ENCODE measurements around the gene SPART.

SPART gene, protein sequence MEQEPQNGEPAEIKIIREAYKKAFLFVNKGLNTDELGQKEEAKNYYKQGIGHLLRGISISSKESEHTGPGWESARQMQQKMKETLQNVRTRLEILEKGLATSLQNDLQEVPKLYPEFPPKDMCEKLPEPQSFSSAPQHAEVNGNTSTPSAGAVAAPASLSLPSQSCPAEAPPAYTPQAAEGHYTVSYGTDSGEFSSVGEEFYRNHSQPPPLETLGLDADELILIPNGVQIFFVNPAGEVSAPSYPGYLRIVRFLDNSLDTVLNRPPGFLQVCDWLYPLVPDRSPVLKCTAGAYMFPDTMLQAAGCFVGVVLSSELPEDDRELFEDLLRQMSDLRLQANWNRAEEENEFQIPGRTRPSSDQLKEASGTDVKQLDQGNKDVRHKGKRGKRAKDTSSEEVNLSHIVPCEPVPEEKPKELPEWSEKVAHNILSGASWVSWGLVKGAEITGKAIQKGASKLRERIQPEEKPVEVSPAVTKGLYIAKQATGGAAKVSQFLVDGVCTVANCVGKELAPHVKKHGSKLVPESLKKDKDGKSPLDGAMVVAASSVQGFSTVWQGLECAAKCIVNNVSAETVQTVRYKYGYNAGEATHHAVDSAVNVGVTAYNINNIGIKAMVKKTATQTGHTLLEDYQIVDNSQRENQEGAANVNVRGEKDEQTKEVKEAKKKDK

DNA sequence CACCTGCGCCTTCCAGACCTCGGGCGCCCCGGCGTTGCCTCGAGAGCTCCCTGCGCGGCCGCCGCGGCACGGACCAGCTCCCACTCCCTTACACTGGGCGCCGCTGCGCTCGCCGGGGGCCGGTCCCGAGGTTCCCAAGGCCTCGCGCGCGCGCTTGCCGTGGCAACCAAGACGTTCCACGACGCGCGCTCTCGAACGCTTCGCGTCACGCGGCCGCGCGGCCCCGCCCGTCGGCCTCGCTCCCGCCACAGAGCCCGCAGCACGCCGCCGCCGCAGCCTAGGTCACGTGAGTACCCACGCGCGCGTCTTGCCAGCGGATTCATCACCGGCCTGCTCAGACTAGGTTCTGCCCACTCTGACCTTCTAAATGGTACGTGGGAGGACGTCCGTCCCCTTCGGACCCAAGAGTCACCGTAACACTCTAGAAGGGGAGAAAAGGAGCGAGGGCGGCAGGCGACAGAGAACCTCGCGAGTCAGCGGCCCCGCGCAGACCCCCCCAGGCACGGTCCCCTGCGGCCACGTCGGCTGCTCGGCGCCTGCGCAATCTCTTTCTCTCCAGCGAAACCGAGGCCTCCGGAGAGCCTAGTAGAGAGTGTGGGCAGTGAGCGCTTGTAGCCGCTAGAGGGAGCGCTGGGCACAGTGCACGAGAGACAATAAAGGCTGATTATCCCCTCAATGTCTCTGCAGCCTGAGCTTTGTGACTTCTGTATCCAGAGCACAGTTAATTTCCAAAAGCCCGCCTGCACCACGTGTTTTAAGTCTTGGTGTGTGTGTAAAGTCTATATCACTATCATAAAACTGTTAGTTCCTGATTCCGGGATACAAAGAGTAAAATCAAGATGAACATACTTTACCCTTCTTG lies at the start of gene SPART:
SPART (minus strand) TSS at position 173 of the 862 bp plus-strand sequence. CDS start 10,564 bp downstream, outside the sequence.
- in situ Hi-C loops (cut with HindIII; ENCODE audit: low pct_unique_long_range_greater_than_20kb, low sequenced_read_pairs): no loop called here
- no peak for TF ChIP-seq JUND (IDR thresholded peaks at IDR 0.05; ENCODE audit: low read depth)
- DNase-seq (ENCODE audit: low read depth in 1 of 2, low spot score in 1 of 2): peak; percentile 65 to 88

DNA sequence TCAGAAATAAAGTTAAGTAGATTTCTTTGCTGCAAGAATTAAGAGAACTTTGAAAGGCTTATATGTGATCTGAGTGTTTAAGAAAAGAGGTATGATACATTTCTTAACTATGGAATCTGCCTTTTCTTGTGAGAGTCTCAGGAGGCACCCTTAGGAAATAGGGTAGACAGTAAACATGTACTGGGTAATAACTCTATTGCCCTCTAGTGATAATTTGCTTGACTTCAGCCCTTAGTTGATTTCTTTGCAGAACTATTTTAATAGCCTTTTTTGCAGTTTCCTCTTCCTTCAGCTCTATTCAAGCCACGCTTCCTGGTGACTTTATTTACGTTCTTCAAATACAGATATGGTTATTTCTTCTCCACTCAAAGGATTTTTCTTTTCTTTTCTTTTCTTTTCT lies 49.1 kb upstream of the SPART start:
- peak in 1 of 2 experiments; percentile 23 for DNase-seq (ENCODE audit: low read depth in 1 of 2, low spot score in 1 of 2)
- TF ChIP-seq JUND (IDR thresholded peaks at IDR 0.05; ENCODE audit: low read depth): no peak
- in situ Hi-C loops (cut with HindIII; ENCODE audit: low pct_unique_long_range_greater_than_20kb, low sequenced_read_pairs): no loop called here

GRCh38 chr13:36385489-36385888 lies 39.3 kb upstream of the SPART start:
- DNase-seq (ENCODE audit: low read depth in 1 of 2, low spot score in 1 of 2): no peak
- TF ChIP-seq JUND (IDR thresholded peaks at IDR 0.05; ENCODE audit: low read depth): no peak
- in situ Hi-C loops (cut with HindIII; ENCODE audit: low pct_unique_long_range_greater_than_20kb, low sequenced_read_pairs): no loop called here

GRCh38 chr13:36382030-36382429 lies 35.8 kb upstream of the SPART start:
- in situ Hi-C loops (cut with HindIII; ENCODE audit: low pct_unique_long_range_greater_than_20kb, low sequenced_read_pairs): no loop called here

GRCh38 chr13:36377826-36378468 lies 31.8 kb upstream of the SPART start:
- no peak for DNase-seq (ENCODE audit: low read depth in 1 of 2, low spot score in 1 of 2)
- in situ Hi-C loops (cut with HindIII; ENCODE audit: low pct_unique_long_range_greater_than_20kb, low sequenced_read_pairs): no loop called here
- no peak for TF ChIP-seq JUND (IDR thresholded peaks at IDR 0.05; ENCODE audit: low read depth)

More at GRCh38 chr13:36382030-36382429, 35.8 kb upstream of the SPART start:
- DNase-seq (ENCODE audit: low read depth in 1 of 2, low spot score in 1 of 2): no peak
- TF ChIP-seq JUND (IDR thresholded peaks at IDR 0.05; ENCODE audit: low read depth): no peak

- DNase-seq (ENCODE audit: low read depth in 1 of 2, low spot score in 1 of 2): no peak
- in situ Hi-C loops (cut with HindIII; ENCODE audit: low pct_unique_long_range_greater_than_20kb, low sequenced_read_pairs): no loop called here
- no peak for TF ChIP-seq JUND (IDR thresholded peaks at IDR 0.05; ENCODE audit: low read depth)
Measured at GRCh38 chr13:36374063-36374462, 27.9 kb upstream of the SPART start.

DNA sequence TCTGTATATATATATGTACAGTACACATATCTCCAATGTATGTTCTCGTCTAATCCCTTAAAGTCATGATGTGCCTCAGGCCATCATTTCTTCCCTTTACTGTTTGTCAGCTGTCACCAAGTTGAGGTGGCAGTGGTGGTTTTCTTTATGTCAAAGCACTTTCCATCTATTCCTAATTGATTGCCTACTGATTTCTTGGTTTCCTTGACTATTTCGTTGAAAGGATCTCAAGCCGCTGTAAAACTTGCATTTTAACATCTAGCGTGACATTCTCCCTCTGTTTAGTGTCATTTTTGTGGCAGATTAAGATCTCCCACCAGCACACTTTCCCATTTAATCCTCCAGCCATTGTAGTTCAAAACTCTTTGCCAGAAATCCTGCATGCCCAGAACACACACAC lies 25.0 kb upstream of the SPART start:
- no peak for TF ChIP-seq JUND (IDR thresholded peaks at IDR 0.05; ENCODE audit: low read depth)
- in situ Hi-C loops (cut with HindIII; ENCODE audit: low pct_unique_long_range_greater_than_20kb, low sequenced_read_pairs): no loop called here
- DNase-seq (ENCODE audit: low read depth in 1 of 2, low spot score in 1 of 2): no peak

GRCh38 chr13:36370108-36370429 lies 23.9 kb upstream of the SPART start:
- in situ Hi-C loops (cut with HindIII; ENCODE audit: low pct_unique_long_range_greater_than_20kb, low sequenced_read_pairs): no loop called here
- DNase-seq (ENCODE audit: low read depth in 1 of 2, low spot score in 1 of 2): no peak
- TF ChIP-seq JUND (IDR thresholded peaks at IDR 0.05; ENCODE audit: low read depth): no peak

DNA sequence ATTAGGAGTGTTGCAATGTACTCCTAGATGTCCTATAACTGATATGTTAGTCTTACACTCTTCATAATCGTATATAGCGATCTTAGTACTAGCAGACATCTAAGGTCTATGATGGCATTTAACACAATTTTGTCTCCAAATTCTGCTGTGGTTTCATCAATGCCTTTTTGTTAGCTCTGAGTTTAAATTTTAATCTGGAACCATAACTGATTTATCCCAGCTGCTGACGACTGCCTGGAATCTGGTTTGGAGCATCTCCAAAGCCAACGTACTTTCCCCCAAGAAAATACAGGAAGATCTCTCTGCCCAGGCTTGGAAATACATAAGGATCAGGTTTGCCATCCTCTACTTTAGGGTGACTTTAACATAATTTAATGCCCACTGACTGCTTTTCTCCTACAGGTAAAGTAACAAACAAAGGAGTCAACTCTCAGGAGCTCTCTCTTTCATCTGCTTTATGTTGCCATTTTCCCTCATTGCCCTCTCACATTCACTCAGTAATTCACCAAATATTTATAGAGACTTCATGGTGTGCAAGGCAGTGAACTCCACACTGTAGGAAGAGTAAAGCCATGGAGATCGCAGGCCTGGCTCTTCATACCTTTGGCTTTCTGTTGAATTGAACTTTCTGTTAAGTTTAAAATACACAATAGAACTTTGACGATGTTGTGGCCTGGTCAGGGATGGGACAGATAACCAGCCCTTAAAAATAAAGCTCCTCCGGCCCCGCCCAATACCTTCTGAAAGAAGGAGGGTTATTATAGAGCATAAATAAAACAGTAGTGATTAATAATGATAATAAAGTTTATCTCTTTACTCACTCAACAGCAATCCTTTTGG lies 23.3 kb upstream of the SPART start:
- TF ChIP-seq JUND (IDR thresholded peaks at IDR 0.05; ENCODE audit: low read depth): no peak
- no peak for DNase-seq (ENCODE audit: low read depth in 1 of 2, low spot score in 1 of 2)
- in situ Hi-C loops (cut with HindIII; ENCODE audit: low pct_unique_long_range_greater_than_20kb, low sequenced_read_pairs): no loop called here

DNA sequence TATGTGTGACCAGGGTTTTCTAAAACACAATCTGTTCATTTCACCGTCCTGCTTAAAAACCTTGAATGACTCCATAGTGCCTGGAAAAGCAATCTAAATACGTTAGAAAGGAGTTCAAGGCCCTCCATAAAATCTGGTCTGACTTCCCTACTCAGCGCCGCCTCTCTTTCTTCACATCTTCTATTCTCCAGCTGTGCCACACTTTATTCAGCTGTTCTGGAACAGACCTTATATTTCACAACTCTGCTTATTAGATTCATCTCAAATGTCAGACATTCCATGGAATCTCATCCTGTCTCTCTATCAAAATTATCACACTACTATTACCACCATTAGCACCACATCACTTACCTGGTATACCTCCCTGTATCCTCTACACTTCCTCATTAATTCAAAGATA lies 19.8 kb upstream of the SPART start:
- no peak for TF ChIP-seq JUND (IDR thresholded peaks at IDR 0.05; ENCODE audit: low read depth)
- no peak for DNase-seq (ENCODE audit: low read depth in 1 of 2, low spot score in 1 of 2)
- in situ Hi-C loops (cut with HindIII; ENCODE audit: low pct_unique_long_range_greater_than_20kb, low sequenced_read_pairs): no loop called here

DNA sequence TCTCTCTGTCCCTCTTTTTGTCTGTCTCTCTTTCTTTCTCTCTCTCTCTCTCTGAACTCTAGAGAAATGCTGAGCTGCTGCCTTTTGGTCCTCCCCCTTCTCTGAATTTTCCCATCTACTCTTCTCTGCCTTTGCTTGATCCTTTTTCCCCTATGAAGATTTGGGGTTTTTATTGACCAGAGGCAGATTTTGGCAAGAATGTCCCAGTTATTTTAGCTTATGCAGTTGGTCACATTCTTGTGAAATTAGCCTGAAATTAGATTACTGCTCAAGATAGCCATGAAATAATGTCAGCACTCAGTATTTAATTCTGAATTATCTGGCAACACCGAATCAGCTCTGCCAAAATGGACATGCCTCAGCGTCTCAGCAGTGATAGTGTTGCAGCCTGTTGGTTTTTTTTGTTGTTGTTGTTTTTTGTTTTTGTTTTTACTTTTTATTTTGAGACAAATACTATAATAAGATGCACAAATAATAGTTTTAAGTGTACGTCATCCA lies 17.2 kb upstream of the SPART start:
- in situ Hi-C loops (cut with HindIII; ENCODE audit: low pct_unique_long_range_greater_than_20kb, low sequenced_read_pairs): no loop called here

More for the DNA sequence above, 17.2 kb upstream of the SPART start:
- DNase-seq (ENCODE audit: low read depth in 1 of 2, low spot score in 1 of 2): no peak
- TF ChIP-seq JUND (IDR thresholded peaks at IDR 0.05; ENCODE audit: low read depth): no peak
